ENCODE results near the gene PPP2R5C.

PPP2R5C gene

GRCh38 chr14:101889898-101890297 is 128.4 kb downstream of the PPP2R5C start:
- DNase-seq (ENCODE audit: low spot score in 2 of 2) (no peak), ATAC-seq (replicated peaks; ENCODE audit: extremely low read depth, poor library complexity, severe bottlenecking) (no peak)
- H3K36me3 Mint-ChIP-seq (ENCODE audit: insufficient read depth) = peaks cover 70% of the 10 kb centered on the region
- no peak overlapping the region for H3K4me3 Mint-ChIP-seq
- no peaks in the 10 kb centered on the region for H3K9me3 Mint-ChIP-seq
- H3K27ac Mint-ChIP-seq (ENCODE audit: low read depth) = peak overlapping the region; percentile 64
- H3K27me3 Mint-ChIP-seq = no peaks in the 10 kb centered on the region
- no peaks in the 10 kb centered on the region for H3K4me1 Mint-ChIP-seq

DNA sequence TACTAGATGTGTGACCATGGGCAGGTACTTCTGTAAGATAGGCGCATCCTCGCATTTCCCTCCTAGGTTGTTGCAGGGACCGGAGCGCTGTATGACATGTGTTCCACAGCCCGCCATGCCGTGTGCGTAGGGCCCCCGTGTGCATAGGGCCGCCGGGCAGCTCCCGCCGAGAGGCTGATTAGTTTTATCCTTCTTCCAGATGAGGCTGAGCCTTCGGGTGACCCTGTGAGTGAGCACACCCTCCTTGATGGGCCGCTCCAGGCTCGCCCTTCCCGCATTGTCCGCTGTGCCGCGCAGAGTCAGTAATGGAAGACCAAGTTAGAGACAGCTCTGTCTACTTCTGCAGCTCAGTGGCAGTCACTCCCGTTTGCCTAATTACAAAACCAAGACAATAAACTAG is 130.0 kb downstream of the PPP2R5C start:
- Mint-ChIP-seq H3K36me3 (ENCODE audit: insufficient read depth) (peaks cover 68% of the 10 kb centered on the region), H3K4me3 (no peak overlapping the region)
- ATAC-seq (replicated peaks; ENCODE audit: extremely low read depth, poor library complexity, severe bottlenecking) = no peak

GRCh38 chr14:101893759-101894158 is 132.2 kb downstream of the PPP2R5C start:
- ATAC-seq (replicated peaks; ENCODE audit: extremely low read depth, poor library complexity, severe bottlenecking) (no peak), DNase-seq (ENCODE audit: low spot score in 2 of 2) (no peak)
- no peaks in the 10 kb centered on the region for H3K4me1 Mint-ChIP-seq
- H3K27ac Mint-ChIP-seq (ENCODE audit: low read depth) = peak overlapping the region; percentile 44
- H3K4me3 Mint-ChIP-seq = no peak overlapping the region
- H3K9me3 Mint-ChIP-seq = no peaks in the 10 kb centered on the region
- H3K27me3 Mint-ChIP-seq = no peaks in the 10 kb centered on the region
- peaks cover 77% of the 10 kb centered on the region for H3K36me3 Mint-ChIP-seq (ENCODE audit: insufficient read depth)

More for the DNA sequence above, 130.0 kb downstream of the PPP2R5C start:
- Mint-ChIP-seq H3K27ac (ENCODE audit: low read depth) (no peak overlapping the region), H3K9me3 (no peaks in the 10 kb centered on the region), H3K4me1 (no peaks in the 10 kb centered on the region), H3K27me3 (no peaks in the 10 kb centered on the region)
- no peak for DNase-seq (ENCODE audit: low spot score in 2 of 2)

- Mint-ChIP-seq H3K4me1 (no peaks in the 10 kb centered on the region), H3K36me3 (ENCODE audit: insufficient read depth) (peaks cover 75% of the 10 kb centered on the region), H3K9me3 (no peaks in the 10 kb centered on the region), H3K27ac (ENCODE audit: low read depth) (peak overlapping the region; percentile 44), H3K4me3 (no peak overlapping the region), H3K27me3 (no peaks in the 10 kb centered on the region)
- no peak for DNase-seq (ENCODE audit: low spot score in 2 of 2)
- ATAC-seq (replicated peaks; ENCODE audit: extremely low read depth, poor library complexity, severe bottlenecking) = no peak
Measured at GRCh38 chr14:101894365-101895081, 133.0 kb downstream of the PPP2R5C start.

- Mint-ChIP-seq H3K4me3 (no peak overlapping the region), H3K27ac (ENCODE audit: low read depth) (no peak overlapping the region), H3K36me3 (ENCODE audit: insufficient read depth) (peaks cover 76% of the 10 kb centered on the region), H3K27me3 (no peaks in the 10 kb centered on the region), H3K9me3 (no peaks in the 10 kb centered on the region), H3K4me1 (no peaks in the 10 kb centered on the region)
- ATAC-seq (replicated peaks; ENCODE audit: extremely low read depth, poor library complexity, severe bottlenecking) (no peak), DNase-seq (ENCODE audit: low spot score in 2 of 2) (no peak)
Measured at GRCh38 chr14:101895256-101895655, 133.7 kb downstream of the PPP2R5C start.

DNA sequence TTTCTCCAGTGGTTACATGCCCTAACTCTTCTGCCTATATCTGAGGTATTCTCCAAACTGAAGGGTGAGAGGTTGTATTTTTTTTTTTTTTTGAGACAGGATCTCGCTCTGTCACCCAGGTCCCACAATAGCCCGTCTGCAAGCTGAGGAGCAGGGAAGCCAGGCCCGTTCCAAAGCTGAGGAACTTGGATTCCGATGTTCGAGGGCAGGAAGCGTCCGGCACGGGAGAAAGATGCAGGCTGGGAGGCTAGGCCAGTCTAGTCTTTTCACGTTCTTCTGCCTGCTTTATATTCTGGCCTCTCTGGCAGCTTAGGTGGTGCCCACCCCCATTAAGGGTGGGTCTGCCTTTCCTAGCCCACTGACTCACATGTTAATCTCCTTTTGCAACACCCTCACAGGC is 135.8 kb downstream of the PPP2R5C start:
- Mint-ChIP-seq H3K4me3 (no peak overlapping the region), H3K27me3 (no peaks in the 10 kb centered on the region), H3K4me1 (peaks cover 3% of the 10 kb centered on the region), H3K36me3 (ENCODE audit: insufficient read depth) (peaks cover 82% of the 10 kb centered on the region), H3K27ac (ENCODE audit: low read depth) (no peak overlapping the region), H3K9me3 (no peaks in the 10 kb centered on the region)
- ATAC-seq (replicated peaks; ENCODE audit: extremely low read depth, poor library complexity, severe bottlenecking) = no peak
- no peak for DNase-seq (ENCODE audit: low spot score in 2 of 2)

DNA sequence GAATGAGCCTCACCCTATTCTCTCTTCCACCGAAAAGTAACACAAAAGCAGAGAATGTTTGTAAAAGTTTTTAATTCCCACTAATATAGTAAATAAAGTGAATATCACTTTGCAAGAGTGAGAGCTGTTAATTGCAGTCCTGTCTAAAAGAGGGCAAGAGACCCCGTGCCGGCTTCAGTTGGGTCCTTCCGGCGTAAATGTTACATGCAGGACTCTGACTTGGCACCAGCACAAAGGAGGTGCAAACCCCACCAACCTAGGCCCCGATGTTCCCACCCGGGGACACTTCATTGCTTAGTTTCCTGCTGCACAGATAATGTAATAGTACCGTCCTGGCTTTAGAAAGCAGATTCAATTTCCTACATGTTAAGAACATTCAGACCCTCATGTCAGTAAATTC is 136.9 kb downstream of the PPP2R5C start:
- no peak overlapping the region for H3K27ac Mint-ChIP-seq (ENCODE audit: low read depth)
- no peak for DNase-seq (ENCODE audit: low spot score in 2 of 2)
- H3K4me1 Mint-ChIP-seq = peaks cover 5% of the 10 kb centered on the region
- H3K27me3 Mint-ChIP-seq = no peaks in the 10 kb centered on the region
- H3K36me3 Mint-ChIP-seq (ENCODE audit: insufficient read depth) = peaks cover 85% of the 10 kb centered on the region
- no peaks in the 10 kb centered on the region for H3K9me3 Mint-ChIP-seq
- H3K4me3 Mint-ChIP-seq = no peak overlapping the region
- ATAC-seq (replicated peaks; ENCODE audit: extremely low read depth, poor library complexity, severe bottlenecking) = no peak

DNA sequence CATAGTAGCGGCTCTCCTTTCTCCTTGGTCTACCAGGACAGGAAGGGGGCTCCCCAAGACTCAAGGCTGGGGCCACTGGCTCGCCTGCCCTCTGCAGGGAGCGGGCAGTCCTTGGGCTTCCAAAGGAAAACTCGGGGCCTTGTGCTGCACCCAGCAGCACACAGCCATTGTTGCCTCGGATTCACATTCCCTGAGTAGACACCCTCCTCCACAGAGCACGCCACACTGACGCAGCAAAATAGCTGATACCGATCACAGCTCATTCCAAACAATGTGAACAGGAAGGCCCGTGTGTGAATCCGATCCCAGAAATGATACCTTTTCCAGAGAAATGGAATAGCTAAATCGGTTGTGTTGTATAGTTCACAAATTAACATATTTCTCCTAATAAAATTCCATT is 137.8 kb downstream of the PPP2R5C start:
- Mint-ChIP-seq H3K36me3 (ENCODE audit: insufficient read depth) (peaks cover 86% of the 10 kb centered on the region), H3K27ac (ENCODE audit: low read depth) (no peak overlapping the region)
- no peak for ATAC-seq (replicated peaks; ENCODE audit: extremely low read depth, poor library complexity, severe bottlenecking)

GRCh38 chr14:101900253-101900652 is 138.7 kb downstream of the PPP2R5C start:
- no peak for ATAC-seq (replicated peaks; ENCODE audit: extremely low read depth, poor library complexity, severe bottlenecking)
- H3K4me3 Mint-ChIP-seq = no peak overlapping the region
- H3K36me3 Mint-ChIP-seq (ENCODE audit: insufficient read depth) = peaks cover 85% of the 10 kb centered on the region
- H3K9me3 Mint-ChIP-seq = no peaks in the 10 kb centered on the region
- no peak overlapping the region for H3K27ac Mint-ChIP-seq (ENCODE audit: low read depth)
- DNase-seq (ENCODE audit: low spot score in 2 of 2) = no peak
- H3K27me3 Mint-ChIP-seq = no peaks in the 10 kb centered on the region
- peaks cover 5% of the 10 kb centered on the region for H3K4me1 Mint-ChIP-seq

More for the DNA sequence above, 137.8 kb downstream of the PPP2R5C start:
- Mint-ChIP-seq H3K4me3 (no peak overlapping the region), H3K4me1 (peaks cover 5% of the 10 kb centered on the region), H3K27me3 (no peaks in the 10 kb centered on the region), H3K9me3 (no peaks in the 10 kb centered on the region)
- DNase-seq (ENCODE audit: low spot score in 2 of 2) = no peak

DNA sequence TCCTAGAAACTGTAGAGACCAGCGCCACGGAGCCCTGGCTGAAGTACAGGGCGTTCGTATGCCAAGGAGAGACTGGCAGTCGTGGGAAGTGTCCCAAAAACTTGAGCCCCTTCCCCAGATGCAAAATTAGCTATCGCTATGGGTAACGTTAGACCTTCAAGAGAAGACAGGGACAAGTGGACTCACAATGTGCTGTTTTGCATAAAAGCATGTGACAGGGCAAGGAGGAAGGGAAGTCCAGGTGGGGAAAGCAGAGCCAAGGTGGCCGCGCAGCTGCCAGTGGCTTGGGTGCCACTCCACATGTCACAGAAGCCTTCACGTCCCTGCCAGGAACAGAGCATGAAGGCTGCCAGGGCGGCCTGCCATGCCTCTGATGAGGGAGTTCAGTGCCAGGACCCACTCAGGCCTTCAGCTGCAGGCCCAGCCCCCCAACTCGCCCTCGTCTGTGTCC is 141.6 kb downstream of the PPP2R5C start:
- Mint-ChIP-seq H3K4me3 (no peak overlapping the region), H3K36me3 (ENCODE audit: insufficient read depth) (peaks cover 82% of the 10 kb centered on the region), H3K27me3 (no peaks in the 10 kb centered on the region), H3K4me1 (peaks cover 5% of the 10 kb centered on the region), H3K27ac (ENCODE audit: low read depth) (peak overlapping the region; percentile 14), H3K9me3 (no peaks in the 10 kb centered on the region)
- ATAC-seq (replicated peaks; ENCODE audit: extremely low read depth, poor library complexity, severe bottlenecking) (no peak), DNase-seq (ENCODE audit: low spot score in 2 of 2) (no peak)

GRCh38 chr14:101905614-101906013 is 144.1 kb downstream of the PPP2R5C start:
- Mint-ChIP-seq H3K4me3 (no peak overlapping the region), H3K36me3 (ENCODE audit: insufficient read depth) (peaks cover 85% of the 10 kb centered on the region), H3K27ac (ENCODE audit: low read depth) (peak overlapping the region; percentile 58), H3K27me3 (no peaks in the 10 kb centered on the region), H3K4me1 (peaks cover 5% of the 10 kb centered on the region), H3K9me3 (no peaks in the 10 kb centered on the region)
- DNase-seq (ENCODE audit: low spot score in 2 of 2) (no peak), ATAC-seq (replicated peaks; ENCODE audit: extremely low read depth, poor library complexity, severe bottlenecking) (no peak)

GRCh38 chr14:101906645-101907044 is 145.1 kb downstream of the PPP2R5C start:
- no peak for DNase-seq (ENCODE audit: low spot score in 2 of 2)
- ATAC-seq (replicated peaks; ENCODE audit: extremely low read depth, poor library complexity, severe bottlenecking) = no peak
- no peaks in the 10 kb centered on the region for H3K9me3 Mint-ChIP-seq
- peaks cover 86% of the 10 kb centered on the region for H3K36me3 Mint-ChIP-seq (ENCODE audit: insufficient read depth)
- peak overlapping the region; percentile 38 for H3K27ac Mint-ChIP-seq (ENCODE audit: low read depth)
- no peaks in the 10 kb centered on the region for H3K27me3 Mint-ChIP-seq
- H3K4me1 Mint-ChIP-seq = peaks cover 5% of the 10 kb centered on the region
- H3K4me3 Mint-ChIP-seq = no peak overlapping the region

DNA sequence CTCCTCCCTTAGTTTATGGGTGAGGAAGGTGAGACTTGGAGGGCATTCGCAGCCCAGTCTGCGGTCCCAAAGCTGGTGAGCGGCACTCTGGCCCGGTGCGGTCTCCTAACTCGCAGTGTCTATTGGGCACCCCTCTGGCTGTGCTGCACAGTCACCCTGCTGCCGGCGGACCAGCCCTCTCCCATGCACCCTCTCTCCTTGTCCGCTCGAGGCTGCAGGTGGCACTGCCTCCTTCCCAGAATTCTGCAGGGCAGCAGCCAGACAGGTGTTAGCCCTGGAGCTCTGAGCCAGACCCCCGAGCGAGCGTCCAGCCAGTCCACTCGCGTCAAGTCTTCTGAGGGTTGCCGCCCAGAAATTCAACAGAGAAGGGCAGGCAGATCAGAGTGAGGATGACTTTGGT is 146.1 kb downstream of the PPP2R5C start:
- peak overlapping the region; percentile 22 for H3K27ac Mint-ChIP-seq (ENCODE audit: low read depth)

More for the DNA sequence above, 146.1 kb downstream of the PPP2R5C start:
- H3K36me3 Mint-ChIP-seq (ENCODE audit: insufficient read depth) = peaks cover 85% of the 10 kb centered on the region
- H3K27me3 Mint-ChIP-seq = no peaks in the 10 kb centered on the region
- DNase-seq (ENCODE audit: low spot score in 2 of 2) (no peak), ATAC-seq (replicated peaks; ENCODE audit: extremely low read depth, poor library complexity, severe bottlenecking) (no peak)
- H3K4me1 Mint-ChIP-seq = no peaks in the 10 kb centered on the region
- no peaks in the 10 kb centered on the region for H3K9me3 Mint-ChIP-seq
- H3K4me3 Mint-ChIP-seq = no peak overlapping the region

All from central memory CD8-positive, alpha-beta T cell (primary cell).